Panc1 (cell line): ENCODE data around the gene TMEM132E. TPM values are rescaled to one million over a fixed set of nuclear protein-coding genes. Genes with fewer than 3 reads are reported as not detected.

Experiments used
- ATAC-seq: fragments of 200-7000 bp; cut with Tn5 transposase; 2 replicates; pipeline ENCODE4 v1.9.1; 2020; ENCODE audit warnings: mild to moderate bottlenecking, moderate library complexity
- BruUV-seq: library from RNA; stranded (reverse); fragments of 400-500 nt; replicated peaks from 2 replicates; lab custom pipeline; 2021; lab: Mats Ljungman, UMichigan
- CTCF ChIA-PET: fragments of 300-600 bp; sonication (Branson Sonifier 250); formaldehyde crosslinking; loops from one replicate; lab custom pipeline; 2022; ENCODE audit warnings: antibody characterized with exemption; lab: Charles Lee
- POLR2A ChIA-PET: fragments of 300-600 bp; sonication (Branson Sonifier 250); formaldehyde crosslinking; loops from one replicate; lab custom pipeline; 2022; ENCODE audit warnings: antibody characterized with exemption; lab: Charles Lee
- DNase-seq: peaks from one replicate; pipeline ENCODE4 v3.0.0-alpha.2; 2010; ENCODE audit warnings: low read depth, low spot score
- H3K27ac ChIP-seq: 2 replicates; pipeline ENCODE4 v1.5.1; 2011; ENCODE audit warnings: mild to moderate bottlenecking, low read length, inconsistent platforms
- H3K27me3 ChIP-seq: fragments of 200-500 bp; sonication (Bioruptor generic); 2 replicates; pipeline ENCODE4 v1.6.0; 2014; ENCODE audit warnings: low read length, inconsistent platforms; ENCODE audit not compliant: control insufficient read depth, insufficient read depth
- H3K36me3 ChIP-seq: fragments of 200-500 bp; sonication (Bioruptor generic); 2 replicates; pipeline ENCODE4 v1.5.1; 2014; ENCODE audit warnings: inconsistent platforms, mild to moderate bottlenecking, low read length, moderate library complexity; ENCODE audit not compliant: control insufficient read depth, insufficient read depth
- H3K4me1 ChIP-seq: 2 replicates; pipeline ENCODE4 v1.5.1; 2011; ENCODE audit warnings: inconsistent platforms, mild to moderate bottlenecking, low read length, moderate library complexity; ENCODE audit not compliant: control insufficient read depth, insufficient read depth
- H3K4me3 ChIP-seq, 2 experiments: 2 replicates each; pipeline ENCODE4 v1.5.1; 2011 to 2012; ENCODE audit warnings: low read depth in 2 of 2, low read length in 2 of 2, mild to moderate bottlenecking in 2 of 2, inconsistent platforms in 1 of 2, moderate library complexity in 1 of 2
- H3K9me3 ChIP-seq: fragments of 200-500 bp; sonication (Bioruptor generic); 2 replicates; pipeline ENCODE4 v1.5.1; 2014; ENCODE audit warnings: low read depth, mild to moderate bottlenecking, inconsistent platforms, low read length, moderate library complexity; ENCODE audit not compliant: control insufficient read depth, insufficient read depth
- CTCF ChIP-seq: fragments of 450-650 bp; IDR thresholded peaks from 2 replicates; pipeline ENCODE4 v1.5.1; 2017; ENCODE audit warnings: mild to moderate bottlenecking
- POLR2AphosphoS5 ChIP-seq: IDR thresholded peaks from 2 replicates; pipeline ENCODE4 v1.6.1; 2012; ENCODE audit warnings: mild to moderate bottlenecking, low read depth, low read length, moderate library complexity
- REST ChIP-seq, 2 experiments: IDR thresholded peaks; 2 replicates each; pipeline ENCODE4 v1.6.1; 2011 to 2012; ENCODE audit warnings: low read depth in 2 of 2, control low read depth in 1 of 2, low read length in 1 of 2, mild to moderate bottlenecking in 1 of 2, moderate library complexity in 1 of 2; ENCODE audit not compliant: insufficient read depth in 1 of 2
- SIN3A ChIP-seq: IDR thresholded peaks from 2 replicates; pipeline ENCODE4 v1.6.1; 2012; ENCODE audit warnings: low read depth, mild to moderate bottlenecking, low read length, moderate library complexity, borderline replicate concordance; ENCODE audit not compliant: insufficient read depth
- TCF7L2 ChIP-seq: IDR thresholded peaks from 2 replicates; pipeline ENCODE4 v1.6.1; 2011; ENCODE audit warnings: mild to moderate bottlenecking, low read depth, low read length, inconsistent platforms
- in situ Hi-C: cut with HindIII; loops from 2 replicates; pipeline ENCODE4 v1.10.0; 2016; ENCODE audit warnings: low sequenced_read_pairs, low pct_unique_long_range_greater_than_20kb
- intact Hi-C: fragments of 100-400 bp; cut with micrococcal nuclease; formaldehyde crosslinking; loops from one replicate; pipeline ENCODE4 v1.10.0; 2022; ENCODE audit not compliant: unreplicated experiment
- total RNA-seq: library from RNA; stranded (reverse); gene quantifications from one replicate; pipeline ENCODE4 v1.2.1, GENCODE V29; 2021; ENCODE audit not compliant: unreplicated experiment

TMEM132E gene
- total RNA-seq, 1 experiment from 2014 or later: not detected

GRCh38 chr17:34568953-34569352 lies 10.4 kb upstream of the TMEM132E start:
- ATAC-seq (no peak), DNase-seq (no peak)
- no peak overlapping the region for H3K4me3 ChIP-seq
- peaks cover 6% of the 10 kb centered on the region for H3K27me3 ChIP-seq
- H3K9me3 ChIP-seq: no peaks in the 10 kb centered on the region
- no TSS peak for BruUV-seq
- in situ Hi-C loops: no loop called here
- intact Hi-C loops: no loop called here
- H3K36me3 ChIP-seq: no peaks in the 10 kb centered on the region
- H3K27ac ChIP-seq: no peak overlapping the region
- no peaks in the 10 kb centered on the region for H3K4me1 ChIP-seq
- TF ChIP-seq SIN3A (no peak), POLR2AphosphoS5 (no peak), TCF7L2 (no peak), REST (IDR thresholded peaks at IDR 0.05; ENCODE audit: insufficient read depth in 1 of 2, low read depth in 2 of 2, low read length in 1 of 2) (no peak), CTCF (no peak)
- ChIA-PET POLR2A (no interaction called here), CTCF (no interaction called here)

GRCh38 chr17:34569591-34569990 lies 9.8 kb upstream of the TMEM132E start:
- Histone ChIP-seq H3K4me3 (no peak overlapping the region), H3K9me3 (no peaks in the 10 kb centered on the region), H3K4me1 (no peaks in the 10 kb centered on the region), H3K27ac (no peak overlapping the region), H3K36me3 (no peaks in the 10 kb centered on the region), H3K27me3 (peaks cover 4% of the 10 kb centered on the region; the same call in 1 of the 2 replicates)
- intact Hi-C loops (no loop called here), in situ Hi-C loops (no loop called here)
- TF ChIP-seq POLR2AphosphoS5 (no peak), SIN3A (no peak), TCF7L2 (no peak), CTCF (no peak), REST (IDR thresholded peaks at IDR 0.05; ENCODE audit: insufficient read depth in 1 of 2, low read depth in 2 of 2, low read length in 1 of 2) (no peak)
- ATAC-seq (no peak), DNase-seq (no peak)
- no TSS peak for BruUV-seq
- ChIA-PET CTCF (no interaction called here), POLR2A (no interaction called here)
